ENCODE measurements around the gene BTBD9. TPM values are rescaled to one million over a fixed set of nuclear protein-coding genes. Genes with fewer than 3 reads are reported as not detected.

BTBD9 gene
- total RNA-seq, 4 donors from 2014 or later = 9.2 to 16.3 (median 11.6) TPM

- no peaks in the 10 kb centered on the region for H3K9me3 ChIP-seq
- 91 to 96% methylated on average over 13 to 16 of the region's 17 CpGs for WGBS, 2 donors
- H3K27ac ChIP-seq = no peak overlapping the region
- no peak for TF ChIP-seq POLR2A (IDR thresholded peaks at IDR 0.05)
- TF ChIP-seq, protein P1, sequence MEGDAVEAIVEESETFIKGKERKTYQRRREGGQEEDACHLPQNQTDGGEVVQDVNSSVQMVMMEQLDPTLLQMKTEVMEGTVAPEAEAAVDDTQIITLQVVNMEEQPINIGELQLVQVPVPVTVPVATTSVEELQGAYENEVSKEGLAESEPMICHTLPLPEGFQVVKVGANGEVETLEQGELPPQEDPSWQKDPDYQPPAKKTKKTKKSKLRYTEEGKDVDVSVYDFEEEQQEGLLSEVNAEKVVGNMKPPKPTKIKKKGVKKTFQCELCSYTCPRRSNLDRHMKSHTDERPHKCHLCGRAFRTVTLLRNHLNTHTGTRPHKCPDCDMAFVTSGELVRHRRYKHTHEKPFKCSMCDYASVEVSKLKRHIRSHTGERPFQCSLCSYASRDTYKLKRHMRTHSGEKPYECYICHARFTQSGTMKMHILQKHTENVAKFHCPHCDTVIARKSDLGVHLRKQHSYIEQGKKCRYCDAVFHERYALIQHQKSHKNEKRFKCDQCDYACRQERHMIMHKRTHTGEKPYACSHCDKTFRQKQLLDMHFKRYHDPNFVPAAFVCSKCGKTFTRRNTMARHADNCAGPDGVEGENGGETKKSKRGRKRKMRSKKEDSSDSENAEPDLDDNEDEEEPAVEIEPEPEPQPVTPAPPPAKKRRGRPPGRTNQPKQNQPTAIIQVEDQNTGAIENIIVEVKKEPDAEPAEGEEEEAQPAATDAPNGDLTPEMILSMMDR (IDR thresholded peaks at IDR 0.05) = no peak
- no peak overlapping the region for H3K4me3 ChIP-seq
- intact Hi-C loops (cut with DNase I) = no loop called here
- H3K36me3 ChIP-seq = no peaks in the 10 kb centered on the region
- H3K27me3 ChIP-seq = no peaks in the 10 kb centered on the region
- no peaks in the 10 kb centered on the region for H3K4me1 ChIP-seq
- DNase-seq = no peak
Observed at GRCh38 chr6:38162493-38163185, 477.1 kb downstream of the BTBD9 start.

GRCh38 chr6:38161754-38162492 is 477.8 kb downstream of the BTBD9 start:
- TF ChIP-seq, protein P1 (IDR thresholded peaks at IDR 0.05) = no peak
- TF ChIP-seq POLR2A (IDR thresholded peaks at IDR 0.05) = no peak
- intact Hi-C loops (cut with DNase I) = no loop called here
- H3K4me3 ChIP-seq = no peak overlapping the region
- H3K4me1 ChIP-seq = no peaks in the 10 kb centered on the region
- H3K36me3 ChIP-seq = no peaks in the 10 kb centered on the region
- no peaks in the 10 kb centered on the region for H3K27me3 ChIP-seq
- H3K9me3 ChIP-seq = no peaks in the 10 kb centered on the region
- H3K27ac ChIP-seq = no peak overlapping the region
- 83 to 86% methylated on average over 5 to 8 of the region's 15 CpGs for WGBS, 2 donors
- no peak for DNase-seq

- intact Hi-C loops (cut with DNase I) = no loop called here
- Histone ChIP-seq H3K9me3 (no peaks in the 10 kb centered on the region), H3K27ac (no peak overlapping the region), H3K4me1 (no peaks in the 10 kb centered on the region), H3K36me3 (no peaks in the 10 kb centered on the region), H3K4me3 (no peak overlapping the region), H3K27me3 (no peaks in the 10 kb centered on the region)
- DNase-seq = no peak
- TF ChIP-seq, protein P1 (IDR thresholded peaks at IDR 0.05) = no peak
- TF ChIP-seq POLR2A (IDR thresholded peaks at IDR 0.05) = no peak
- 91 to 93% methylated on average over 13 to 15 of the region's 15 CpGs for WGBS, 2 donors
Observed at GRCh38 chr6:38161331-38161730, 478.4 kb downstream of the BTBD9 start.

DNA sequence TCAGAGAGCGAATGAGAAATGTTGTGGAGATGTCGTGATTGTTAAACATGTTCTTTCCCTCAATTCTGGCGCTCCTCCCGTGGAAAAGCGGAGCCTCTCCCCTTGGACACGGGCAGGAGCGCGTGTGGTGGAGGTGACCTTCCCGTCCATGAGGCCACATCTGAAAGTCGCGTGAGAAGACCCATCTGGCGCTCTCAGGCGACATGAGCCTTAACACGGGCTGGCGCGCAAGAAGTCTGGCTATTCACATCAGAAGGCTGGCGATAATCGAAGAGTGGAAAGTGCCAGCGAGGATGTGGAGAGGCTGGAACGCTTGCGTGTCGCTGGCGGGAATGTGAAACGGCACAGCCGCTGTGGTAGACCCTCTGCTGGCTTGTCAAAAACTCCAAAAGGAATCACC is 478.9 kb downstream of the BTBD9 start:
- Histone ChIP-seq H3K36me3 (no peaks in the 10 kb centered on the region), H3K27ac (no peak overlapping the region), H3K9me3 (no peaks in the 10 kb centered on the region), H3K4me3 (no peak overlapping the region), H3K27me3 (no peaks in the 10 kb centered on the region), H3K4me1 (no peaks in the 10 kb centered on the region)
- WGBS, 2 donors = 89 to 96% methylated on average over 11 to 14 of the region's 25 CpGs
- intact Hi-C loops (cut with DNase I) = no loop called here
- no peak for DNase-seq
- TF ChIP-seq, protein P1 (IDR thresholded peaks at IDR 0.05) = no peak
- no peak for TF ChIP-seq POLR2A (IDR thresholded peaks at IDR 0.05)

GRCh38 chr6:38159596-38159995 is 480.1 kb downstream of the BTBD9 start:
- H3K27me3 ChIP-seq = no peaks in the 10 kb centered on the region
- no peaks in the 10 kb centered on the region for H3K4me1 ChIP-seq
- peaks cover 0 to 10% (median 0%) of the 10 kb centered on the region in 3 donors for H3K36me3 ChIP-seq
- no peak overlapping the region for H3K27ac ChIP-seq
- 82 to 95% methylated on average over 7 to 8 of the region's 8 CpGs for WGBS, 2 donors
- TF ChIP-seq, protein P1 (IDR thresholded peaks at IDR 0.05) = no peak
- no peak for TF ChIP-seq POLR2A (IDR thresholded peaks at IDR 0.05)
- intact Hi-C loops (cut with DNase I) = no loop called here
- no peaks in the 10 kb centered on the region for H3K9me3 ChIP-seq
- no peak for DNase-seq
- no peak overlapping the region for H3K4me3 ChIP-seq
